Activated naive CD4-positive, alpha-beta T cell treated with Interleukin-2 at 50 U/mL for 16 hours (primary cell): Measurements from ENCODE around the gene MNT.

ENCODE experiments used
- DNase-seq: peaks from one replicate; pipeline ENCODE4 v3.0.0-alpha.2; 2020

The MNT gene

DNA sequence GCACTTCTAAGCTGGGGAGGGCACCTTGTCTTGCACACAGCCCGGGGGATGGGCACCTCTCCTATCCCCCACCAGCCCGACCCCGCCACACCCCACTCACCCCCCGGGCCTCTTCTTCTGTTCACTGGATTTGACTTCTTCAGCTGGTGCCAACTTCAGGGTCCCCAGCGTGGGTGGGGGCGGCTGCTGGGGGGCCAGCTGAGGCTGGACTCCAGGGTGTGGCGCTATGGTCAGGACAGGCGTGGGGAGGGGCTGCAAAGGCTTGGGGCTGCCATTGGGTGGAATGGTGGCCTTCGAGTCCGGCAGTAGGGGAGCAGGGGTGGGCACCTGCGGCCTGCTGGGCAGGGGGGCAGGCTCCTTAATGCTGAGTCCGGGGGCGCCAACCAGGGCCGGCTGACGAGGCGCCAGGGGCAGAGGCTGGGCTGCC, 6.1 kb downstream of the MNT start:
- no peak for DNase-seq

DNA sequence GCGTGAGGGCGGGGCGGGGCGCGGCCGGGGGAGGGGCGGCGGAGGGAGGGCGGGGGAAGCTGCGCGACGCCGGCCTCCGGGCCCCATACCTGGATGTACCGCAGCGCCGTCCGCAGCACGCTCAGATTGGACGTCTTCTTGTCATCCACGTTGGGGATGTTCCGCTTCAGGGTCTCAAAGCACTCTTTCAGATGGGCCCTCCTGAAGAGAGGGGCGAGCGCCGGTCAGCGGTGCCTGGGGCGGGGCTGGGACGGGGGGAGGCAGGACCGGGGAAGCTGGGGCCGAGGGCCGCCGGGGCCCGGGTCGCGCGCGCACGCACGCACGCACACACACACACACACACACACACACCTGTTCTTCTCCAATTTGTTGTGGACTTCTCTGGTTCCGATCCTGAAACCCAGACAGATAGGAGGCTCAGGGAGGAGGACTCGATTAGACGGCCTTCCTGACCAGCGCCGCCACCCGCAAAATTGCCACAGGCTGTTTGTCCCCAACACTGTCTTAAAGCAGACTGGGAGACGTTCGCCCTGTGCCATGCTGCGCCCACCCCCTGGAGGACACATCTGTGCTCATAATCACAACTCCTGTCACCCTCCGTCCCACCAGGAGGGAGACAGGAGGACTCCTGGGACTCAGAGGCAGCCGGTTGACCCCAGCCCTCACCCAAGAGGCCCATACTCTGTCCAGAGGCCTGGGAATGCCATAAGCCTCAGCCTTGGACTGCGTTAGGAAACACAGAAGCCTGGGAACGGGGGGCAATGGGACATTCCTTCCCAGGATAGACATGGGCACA, 6.7 kb downstream of the MNT start:
- DNase-seq, result no peak

DNA sequence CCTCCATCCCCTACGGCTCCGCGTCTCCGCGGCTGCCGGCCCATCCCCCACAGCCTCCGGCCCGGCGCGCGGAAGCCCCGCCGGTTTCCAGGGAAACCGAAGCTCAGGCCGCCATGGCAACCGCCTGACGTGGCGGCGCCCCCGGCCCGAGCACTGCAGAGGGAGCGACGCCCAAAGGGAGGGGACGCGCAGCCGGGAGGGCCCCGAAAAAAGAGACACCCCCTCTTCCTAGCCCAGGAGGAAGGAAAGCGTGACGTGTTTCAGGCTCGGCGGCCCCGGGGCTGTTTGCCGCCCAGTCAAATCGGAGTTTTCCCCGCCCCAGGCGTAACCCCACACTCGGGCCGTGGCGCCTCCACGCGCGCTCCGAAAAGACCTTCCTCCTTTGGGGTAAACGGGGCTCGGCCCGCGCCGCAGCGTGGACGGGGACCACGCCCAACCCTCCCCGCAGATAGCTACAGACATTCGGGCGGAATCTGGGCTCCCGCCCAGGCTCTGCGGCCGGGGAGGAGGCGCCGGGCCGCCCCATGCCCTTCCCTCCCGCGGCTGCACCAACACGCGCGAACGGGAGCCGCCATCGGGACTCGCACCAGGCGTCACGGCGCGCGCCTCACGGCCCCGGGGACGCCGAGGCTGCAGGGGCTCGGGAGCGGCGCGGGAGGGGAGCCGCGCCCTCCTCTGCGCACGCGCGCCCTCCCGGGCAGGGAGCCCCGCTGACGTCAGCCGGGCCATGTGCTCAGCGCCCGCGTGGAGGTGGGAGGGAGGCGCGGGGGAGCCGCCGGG, 7.5 kb downstream of the MNT start:
- peak; percentile 88 for DNase-seq

DNA sequence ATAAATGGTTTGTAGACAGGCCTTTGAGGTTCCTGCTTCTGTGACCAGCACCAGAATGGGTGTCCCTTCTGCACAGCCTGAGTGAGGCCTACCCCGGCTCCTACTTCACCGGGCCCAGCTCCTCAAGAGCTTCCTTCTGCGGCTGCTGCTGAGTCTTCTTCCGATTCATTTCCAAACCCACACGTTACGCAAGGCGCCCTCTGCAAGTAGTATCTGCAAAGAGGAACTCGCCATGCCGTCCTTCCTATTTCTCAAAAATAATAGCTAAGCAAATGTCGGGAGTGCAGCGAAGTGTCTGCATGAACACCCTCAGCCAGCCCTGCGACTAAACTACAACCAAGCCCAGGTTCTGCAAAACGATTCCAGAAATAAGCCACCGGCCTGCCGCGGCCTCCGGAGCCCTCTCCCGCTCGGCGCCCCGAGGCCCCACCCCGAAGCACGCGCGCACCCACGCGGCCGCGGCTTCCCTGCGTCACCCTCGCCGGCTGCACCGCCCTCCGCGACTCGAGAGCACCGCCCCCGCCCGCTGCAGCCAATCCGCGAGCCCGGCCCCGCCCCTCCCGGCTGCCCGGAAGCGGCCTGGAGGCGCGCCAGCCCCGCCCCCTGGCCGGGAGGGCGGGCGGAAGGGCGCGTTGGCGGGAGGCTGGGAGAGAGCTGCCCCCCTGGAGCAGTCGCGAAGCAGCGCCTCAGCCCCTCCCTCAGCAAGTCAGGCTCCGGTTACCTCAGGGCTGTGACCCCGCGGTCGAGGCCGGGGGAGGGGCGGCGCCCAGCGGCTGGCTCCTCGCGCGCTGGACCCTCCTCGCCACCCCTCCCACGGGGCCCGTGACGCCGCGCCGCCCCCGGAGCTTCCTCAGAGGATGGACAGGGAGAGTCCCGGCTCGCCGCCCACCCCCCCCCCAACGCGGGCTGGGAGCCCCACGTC, 8.3 kb downstream of the MNT start:
- DNase-seq, result peak; percentile 98

DNA sequence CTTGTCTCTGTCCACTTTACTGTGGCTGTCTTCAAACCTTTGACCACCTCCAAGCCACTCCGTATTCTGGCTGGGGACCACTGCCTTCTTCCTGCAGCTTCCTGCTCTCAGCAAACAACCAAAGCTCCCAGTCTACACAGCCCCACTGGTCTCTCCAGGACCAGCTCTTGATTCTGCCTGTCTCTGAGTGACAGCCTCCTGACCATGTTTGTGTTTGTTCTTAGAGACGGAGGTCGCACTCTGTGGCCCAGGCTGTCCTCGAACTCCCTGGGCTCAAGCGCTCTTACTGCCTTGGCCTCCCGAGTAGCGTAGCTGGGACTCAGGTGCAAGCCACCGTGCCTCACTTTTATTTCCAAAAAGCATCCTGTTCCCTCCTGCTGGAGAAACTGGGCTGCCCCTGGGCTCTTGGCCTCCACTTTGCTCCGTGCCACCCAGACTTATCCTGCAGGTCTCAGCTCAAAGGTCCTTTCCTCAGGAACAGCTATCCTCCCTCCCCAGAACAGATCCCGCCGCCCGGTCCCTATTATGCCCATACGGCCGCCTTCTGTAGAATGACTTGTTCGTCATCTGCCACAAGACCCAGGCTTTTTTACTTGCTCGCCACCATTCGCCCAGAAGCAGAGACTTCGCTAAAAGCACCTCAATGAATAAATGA, 9.1 kb downstream of the MNT start:
- DNase-seq, result no peak

DNA sequence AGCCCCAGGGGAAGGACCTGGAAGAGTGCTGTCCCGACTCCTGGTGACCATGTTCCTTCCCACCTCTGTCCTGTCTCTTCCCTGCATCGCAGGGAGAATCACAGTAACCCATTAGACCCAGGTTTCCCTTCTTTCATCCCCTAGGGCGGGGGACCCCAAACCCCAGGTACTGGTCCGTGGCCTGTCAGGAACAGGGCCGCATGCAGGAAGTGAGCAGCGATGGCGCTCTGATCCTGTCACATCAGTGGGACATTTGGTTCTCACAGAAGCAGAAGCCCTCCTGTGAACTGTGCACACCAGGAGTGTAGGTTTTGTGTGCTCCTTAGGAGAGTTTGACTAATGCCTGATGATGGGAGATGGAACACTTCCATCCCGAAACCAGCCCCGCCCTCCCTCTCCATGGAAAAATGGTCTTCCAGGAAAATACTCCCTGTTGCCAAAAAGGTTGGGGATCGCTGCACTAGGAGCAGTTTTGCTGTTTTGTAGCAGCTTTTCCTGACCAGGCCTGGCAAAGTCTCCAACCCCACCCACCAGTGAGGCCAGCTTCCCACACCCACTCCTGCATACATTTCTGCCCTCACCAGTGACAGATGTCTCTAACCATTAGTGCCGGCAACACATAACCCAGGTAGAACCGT, 10.5 kb downstream of the MNT start:
- DNase-seq, result no peak

DNA sequence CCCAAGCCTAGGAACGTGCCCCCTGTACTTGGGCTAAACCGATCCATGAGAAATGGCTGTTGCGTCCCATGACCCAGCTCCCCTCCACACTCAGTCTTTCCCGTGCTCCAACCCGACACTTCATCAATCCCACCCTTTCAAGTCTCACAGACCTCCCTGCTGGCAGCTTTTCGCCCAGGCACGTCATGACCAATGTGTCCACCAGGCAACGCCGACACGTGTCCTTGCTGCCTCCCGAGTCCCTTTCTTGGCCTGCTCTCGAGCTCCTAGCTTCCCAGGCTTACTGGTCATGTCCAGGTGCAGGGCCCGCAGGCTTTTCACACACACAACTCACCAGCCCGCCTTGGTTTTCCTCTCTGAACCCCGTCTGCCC, 12.2 kb downstream of the MNT start:
- DNase-seq, result no peak

DNA sequence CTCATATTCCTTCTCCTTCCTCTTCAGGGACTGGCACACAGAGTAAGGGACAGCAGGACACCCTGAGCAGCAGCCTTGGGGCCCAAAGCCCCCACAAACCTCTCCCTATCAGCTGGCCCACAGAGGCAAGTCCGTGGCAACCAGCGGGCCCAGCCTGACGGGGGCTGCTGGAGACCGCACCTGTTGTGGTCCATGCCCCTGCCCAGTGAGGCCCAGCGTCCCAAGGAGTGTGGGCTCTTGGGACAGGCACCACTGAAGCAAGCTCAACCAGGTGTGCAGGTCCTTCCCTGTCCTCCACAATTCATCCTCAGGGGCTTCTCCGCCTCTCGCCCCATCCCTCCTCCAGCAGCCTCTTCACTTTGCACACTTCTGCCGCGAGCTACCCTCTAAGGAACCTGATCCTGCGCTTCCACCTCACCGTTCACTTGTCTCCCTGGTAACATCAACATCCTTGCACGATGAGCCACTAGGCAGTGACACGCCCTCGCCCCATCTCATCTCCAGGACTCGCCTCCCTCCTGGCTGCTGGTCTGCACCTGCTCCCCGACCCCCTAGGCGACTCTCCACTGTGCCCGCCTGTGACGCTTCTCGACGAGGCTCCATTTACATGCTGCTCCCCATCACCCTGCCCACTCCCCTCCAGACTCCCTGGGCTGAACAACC, 12.7 kb downstream of the MNT start:
- no peak for DNase-seq

DNA sequence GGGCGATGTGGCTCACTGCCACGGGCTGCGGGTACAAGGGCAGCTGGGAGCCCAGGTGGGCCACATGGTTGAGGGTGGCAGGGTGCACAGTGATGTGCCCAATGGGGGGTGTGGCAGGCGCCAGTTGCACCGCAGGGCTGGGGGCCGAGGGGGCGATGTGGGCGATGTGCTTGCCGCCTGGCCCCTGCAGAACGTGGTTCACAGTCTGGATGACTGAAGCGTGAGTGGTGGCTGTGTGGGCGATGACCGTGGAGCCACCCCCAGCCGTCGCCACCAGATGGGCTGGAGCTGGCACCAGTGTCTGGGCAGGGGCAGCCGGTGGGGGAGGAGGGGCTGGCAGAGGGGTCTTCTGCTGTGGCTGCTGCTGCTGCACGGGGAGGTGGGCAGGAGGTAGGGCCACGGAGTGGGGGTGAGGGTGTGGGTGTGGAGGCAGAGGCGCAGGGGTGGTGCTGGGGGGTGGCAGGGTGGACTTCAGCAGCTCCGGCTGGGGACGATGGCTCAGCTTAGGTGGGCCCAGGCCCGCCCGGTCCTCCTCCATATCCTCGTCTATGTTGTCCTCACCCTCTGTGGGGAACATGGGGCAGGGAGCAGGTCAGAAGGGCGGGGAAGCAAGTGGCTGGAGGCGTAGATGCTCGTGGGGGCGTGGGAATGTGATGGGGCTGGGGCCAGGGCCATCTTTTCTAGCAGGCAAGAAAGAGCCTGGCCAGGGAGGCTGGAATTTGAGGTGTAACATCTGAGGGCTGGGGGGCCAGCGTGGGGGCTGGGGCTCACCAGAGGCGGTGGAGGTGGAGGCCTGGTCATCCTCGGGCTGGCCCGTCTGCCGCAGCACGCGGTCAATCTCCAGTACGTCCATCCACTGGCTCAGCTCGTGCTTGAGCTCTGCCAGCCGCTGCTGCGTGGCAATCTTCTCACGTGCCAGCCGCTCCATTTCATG, 13.5 kb downstream of the MNT start:
- no peak for DNase-seq

DNA sequence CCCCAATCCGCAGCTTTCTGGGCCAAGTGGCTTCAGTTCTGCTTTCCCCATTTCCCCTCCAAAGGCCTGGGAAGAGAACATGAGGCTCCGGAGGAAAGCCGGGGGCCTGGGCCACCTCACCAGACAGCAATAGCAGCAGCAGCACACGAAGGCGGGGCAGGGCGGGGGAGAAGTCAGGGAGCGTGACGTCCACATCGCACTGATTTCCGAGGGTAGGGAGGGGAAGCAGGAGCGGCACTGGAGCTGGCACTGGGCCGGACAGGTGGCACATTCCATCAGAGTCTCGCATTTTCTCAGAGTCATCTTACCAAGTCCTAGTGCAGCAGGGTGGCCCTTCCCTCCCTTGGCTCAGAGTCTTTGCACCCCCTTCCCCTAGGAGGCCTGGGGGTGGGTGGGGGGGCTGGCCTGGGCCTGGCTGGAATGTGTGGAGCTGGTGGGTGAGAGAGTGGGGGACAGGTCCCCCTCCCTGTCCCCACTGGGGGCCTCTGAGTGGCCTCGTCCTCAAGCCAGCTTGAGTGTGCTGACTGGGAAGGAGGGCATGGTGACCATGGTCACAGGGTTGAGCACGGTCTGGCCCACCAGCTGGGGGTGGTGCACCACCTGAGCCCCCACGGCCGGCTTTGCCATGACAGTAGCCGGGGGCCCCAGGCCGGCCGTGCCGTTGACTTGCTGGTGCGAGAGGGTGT, 14.3 kb downstream of the MNT start:
- no peak for DNase-seq

DNA sequence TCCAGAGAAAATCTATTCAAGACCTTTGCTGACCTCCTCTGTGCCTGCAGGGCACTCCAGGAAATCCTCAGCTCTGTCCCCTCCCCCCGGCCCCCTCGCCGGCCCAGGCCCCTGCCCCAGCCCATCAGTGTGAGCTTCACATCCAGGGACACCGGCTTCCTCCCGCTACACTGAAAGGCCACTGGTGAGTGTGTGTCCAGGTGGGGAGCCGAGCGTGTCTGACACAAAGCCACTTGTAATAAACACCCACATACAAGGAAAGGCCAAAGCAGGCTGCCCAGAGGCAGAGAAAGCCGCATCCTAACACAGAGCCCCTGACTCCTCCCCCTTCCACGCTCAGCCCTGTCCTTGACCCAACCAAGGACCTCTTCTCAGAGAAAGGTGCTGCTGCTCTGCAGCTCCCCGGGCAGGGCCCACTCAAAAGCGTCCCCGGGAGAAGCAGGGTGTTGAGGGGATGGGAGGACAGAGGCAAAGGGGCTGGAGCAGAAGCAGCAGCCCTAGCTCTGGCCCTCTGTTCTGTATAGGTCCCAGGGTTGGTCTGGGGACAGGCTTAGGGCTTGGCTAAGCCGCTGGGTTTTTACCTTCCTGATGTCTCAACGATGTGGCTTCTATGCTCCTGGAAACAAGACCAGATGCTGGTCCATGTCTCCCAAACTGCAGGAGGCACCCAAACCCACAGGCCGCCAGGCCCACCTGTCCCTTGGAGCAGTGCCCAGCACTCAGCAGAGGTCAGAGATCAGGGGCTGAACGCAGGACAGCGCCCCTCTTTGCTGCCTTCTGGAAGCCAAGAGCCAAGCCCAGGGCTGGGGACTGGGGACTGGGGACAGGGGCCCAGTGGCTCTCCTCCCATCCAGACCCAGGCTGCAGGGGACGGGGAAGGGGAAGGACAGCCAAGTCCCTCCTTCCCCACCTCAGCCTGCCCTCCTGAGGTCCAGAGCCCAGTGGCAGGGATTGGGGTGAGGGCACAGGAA, 15.3 kb downstream of the MNT start:
- no peak for DNase-seq

DNA sequence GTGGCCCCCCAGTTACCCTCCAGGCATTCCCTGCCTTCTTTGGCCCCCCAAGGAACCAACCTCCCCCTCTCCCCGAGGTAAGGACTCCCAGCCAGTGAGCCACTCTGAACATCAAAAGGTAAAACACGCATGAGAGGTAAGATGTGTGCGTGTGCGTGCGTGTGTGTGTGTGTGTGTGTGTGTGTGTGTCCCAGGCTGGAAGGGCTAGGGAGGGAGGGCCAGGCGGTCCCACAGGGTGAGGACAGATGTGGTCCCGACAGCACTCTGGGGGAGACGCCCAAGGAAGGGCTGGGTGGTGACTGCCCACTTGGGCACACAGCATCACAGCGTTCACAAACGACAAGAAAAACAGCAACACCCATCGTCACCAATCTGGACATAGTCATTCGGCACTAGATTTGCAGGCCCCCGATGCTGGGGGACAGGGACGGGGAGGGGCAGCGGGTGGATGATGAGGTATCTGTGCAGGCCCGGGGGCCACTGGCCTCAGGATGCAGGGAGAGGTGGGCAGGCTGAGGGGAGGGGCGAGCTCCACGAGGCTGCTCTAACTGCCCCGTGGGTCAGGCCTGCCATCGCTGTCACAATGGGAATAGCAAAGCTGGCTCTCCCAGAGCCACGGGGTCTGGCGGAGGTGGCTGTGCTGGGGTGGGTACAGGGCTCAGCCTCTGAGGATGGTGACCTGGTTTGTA, 16.3 kb downstream of the MNT start:
- DNase-seq, result no peak

DNA sequence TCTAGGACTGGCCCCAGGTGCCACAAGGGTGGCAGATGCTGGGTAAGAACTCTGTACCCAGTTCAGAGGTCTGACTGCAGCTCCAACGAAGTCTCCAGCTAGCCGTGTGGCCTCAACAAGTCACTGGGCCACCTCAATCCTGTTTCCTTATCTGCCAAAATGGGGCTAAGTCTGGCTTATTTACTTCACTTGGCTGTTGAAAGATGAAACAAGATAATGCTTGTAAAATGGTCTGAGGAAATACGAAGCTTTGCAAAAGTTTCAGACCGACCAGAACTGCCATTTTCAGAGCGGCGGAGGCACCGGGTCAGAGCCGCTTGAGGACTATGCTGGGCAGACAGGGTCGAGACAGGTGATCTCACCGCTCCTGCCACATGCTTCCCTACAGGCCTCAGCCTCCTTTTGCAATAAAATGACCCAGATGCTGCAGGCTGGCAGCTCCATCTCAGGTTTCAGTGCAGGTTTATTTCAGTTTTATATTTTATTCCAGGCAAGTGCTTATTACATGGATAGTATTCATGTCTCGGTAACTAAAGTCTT, 17.2 kb downstream of the MNT start:
- no peak for DNase-seq

DNA sequence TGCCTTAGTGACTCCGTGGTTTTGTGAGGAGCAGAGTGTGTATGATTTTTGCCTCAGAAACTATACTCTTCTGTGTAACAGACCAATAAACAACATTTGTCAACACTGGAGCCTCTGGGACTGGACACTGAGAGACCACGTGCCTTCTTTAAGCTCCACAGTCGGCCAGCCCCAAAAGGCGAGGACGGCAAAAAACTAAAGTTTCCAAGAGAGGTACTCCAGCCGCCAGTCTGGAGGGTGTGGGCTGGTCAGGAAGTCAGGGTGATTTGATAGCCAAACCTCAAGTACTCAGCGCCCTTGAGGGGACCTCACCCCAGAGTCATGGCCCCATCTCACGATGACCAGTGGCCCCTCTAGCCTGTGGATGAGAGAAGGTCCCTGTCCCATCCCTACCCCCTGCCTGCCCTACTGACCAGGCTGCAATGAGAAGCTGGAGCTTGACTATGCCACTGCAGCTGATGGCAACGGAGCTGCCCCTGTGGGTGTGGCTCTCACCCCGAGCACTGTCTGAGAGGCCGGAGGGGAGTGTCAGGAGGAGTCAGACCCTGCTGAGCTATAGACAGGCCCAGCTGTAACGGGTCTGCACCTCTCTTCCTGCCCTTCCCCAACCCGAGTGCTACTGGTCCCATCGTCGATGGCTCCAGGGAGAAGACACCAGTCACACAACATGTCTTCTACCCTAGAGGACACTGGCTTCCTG, 19.8 kb downstream of the MNT start:
- no peak for DNase-seq

DNA sequence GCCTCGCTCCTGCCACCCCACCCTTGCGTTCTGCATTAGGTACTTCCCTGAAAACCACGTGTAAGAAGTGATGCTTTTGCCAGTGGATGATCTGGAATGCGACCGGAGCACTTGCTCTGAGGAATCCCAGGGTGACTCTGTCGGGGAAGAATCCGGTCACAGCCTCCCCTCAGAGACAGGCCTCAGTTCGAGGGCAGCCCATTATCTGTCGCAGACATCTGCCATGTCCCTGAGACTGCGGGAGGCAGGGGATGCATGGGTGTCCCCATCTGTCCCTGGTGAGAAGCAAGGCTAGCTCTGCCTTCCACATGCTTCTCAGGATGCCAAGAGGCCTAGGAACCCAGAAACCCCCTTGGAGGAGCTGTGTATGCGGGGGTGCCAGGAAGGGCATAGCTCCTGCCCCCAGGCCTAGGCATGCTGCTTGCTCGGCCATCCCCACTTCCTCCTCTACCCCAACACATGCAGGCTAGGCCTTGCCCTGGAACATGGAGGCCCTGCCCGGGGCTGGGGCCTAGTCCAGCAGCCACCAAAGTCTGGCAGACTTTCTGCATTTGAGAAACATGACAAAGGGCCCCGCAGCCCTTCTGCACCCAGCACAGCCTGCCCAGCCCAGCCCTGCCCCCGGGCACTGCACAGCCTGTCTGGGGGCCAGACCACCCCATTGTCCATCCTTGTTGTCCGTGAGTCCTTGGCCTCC, 20.5 kb downstream of the MNT start:
- DNase-seq, result no peak

DNA sequence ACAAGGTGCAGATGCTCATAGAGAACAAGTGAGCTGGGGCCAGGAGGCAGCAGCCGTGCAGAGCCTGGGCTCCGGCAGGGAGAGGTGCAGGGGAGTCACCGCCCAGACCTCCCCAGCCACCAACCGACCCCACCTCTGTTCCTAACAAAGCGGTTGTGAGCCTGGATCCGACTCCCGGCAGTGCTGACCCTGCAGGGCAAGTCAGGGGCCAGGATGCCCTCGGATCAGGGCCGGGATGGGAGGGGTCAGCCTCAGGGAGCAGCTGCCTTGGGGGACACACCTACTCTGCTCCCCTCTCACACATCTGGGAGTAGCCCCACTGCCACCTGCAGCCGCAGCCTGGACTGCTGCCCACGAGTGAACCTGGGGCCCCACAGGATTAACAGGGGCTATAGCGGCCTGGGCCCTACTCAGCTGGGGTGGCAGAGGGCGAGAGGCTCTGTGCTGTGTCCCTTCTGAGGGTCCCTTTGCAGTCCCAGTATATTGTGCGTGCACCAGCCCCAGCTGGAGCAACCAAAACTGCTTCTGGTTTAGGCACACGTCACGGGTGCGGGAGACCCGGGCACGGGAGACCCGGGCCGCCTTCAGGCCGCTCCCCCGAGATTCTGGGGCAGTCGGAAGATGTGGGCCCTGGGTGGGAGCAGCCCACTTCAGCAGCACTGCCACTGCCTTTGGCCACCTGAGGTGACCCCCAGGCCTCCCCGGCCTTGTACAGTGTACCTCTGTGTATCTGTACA, 21.2 kb downstream of the MNT start:
- DNase-seq, result no peak
